ENCODE data around the gene GABRR2.
"Not testable (repeated sequence)": the region's sequence is repeated elsewhere in the genome, so short reads cannot be mapped to it uniquely, and the experiment has no call there.

Gene GABRR2

GRCh38 chr6:89255417-89255816 lies 59.7 kb downstream of the GABRR2 start:
- no peak for DNase-seq

GRCh38 chr6:89254569-89254968 lies 60.5 kb downstream of the GABRR2 start:
- no peak for DNase-seq

- DNase-seq, result no peak
Observed at GRCh38 chr6:89252907-89253306, 62.2 kb downstream of the GABRR2 start.

GRCh38 chr6:89251976-89252375 lies 63.1 kb downstream of the GABRR2 start:
- DNase-seq, result no peak

GRCh38 chr6:89251170-89251569 lies 63.9 kb downstream of the GABRR2 start:
- DNase-seq, result no peak

- no peak for DNase-seq
Observed at GRCh38 chr6:89250239-89250638, 64.9 kb downstream of the GABRR2 start.

- DNase-seq, result no peak
Observed at GRCh38 chr6:89244241-89244985, 70.7 kb downstream of the GABRR2 start.

- DNase-seq, result no peak
Observed at GRCh38 chr6:89243331-89243629, 71.8 kb downstream of the GABRR2 start.

GRCh38 chr6:89242574-89243330 lies 72.3 kb downstream of the GABRR2 start:
- DNase-seq, result no peak

- DNase-seq, result no peak
Observed at GRCh38 chr6:89239338-89239737, 75.8 kb downstream of the GABRR2 start.

GRCh38 chr6:89237158-89237557 lies 77.9 kb downstream of the GABRR2 start:
- DNase-seq, result no peak

- not testable (repeated sequence) for DNase-seq
Observed at GRCh38 chr6:89233605-89234004, 81.5 kb downstream of the GABRR2 start.

- no peak for DNase-seq
Observed at GRCh38 chr6:89222712-89223039, 92.4 kb downstream of the GABRR2 start.

- no peak for DNase-seq
Observed at GRCh38 chr6:89221971-89222711, 93.0 kb downstream of the GABRR2 start.

GRCh38 chr6:89221129-89221528 lies 94.0 kb downstream of the GABRR2 start:
- no peak for DNase-seq

GRCh38 chr6:89217299-89217910 lies 97.7 kb downstream of the GABRR2 start, which contains the start of gene GABRR1:
TSS of gene GABRR1 (minus strand) at chr6:89217358. CDS start at chr6:89217322, 36 bp downstream.
- DNase-seq, result no peak

GRCh38 chr6:89216411-89216810 lies 98.7 kb downstream of the GABRR2 start:
- DNase-seq, result no peak

- no peak for DNase-seq
Observed at GRCh38 chr6:89215391-89215790, 99.7 kb downstream of the GABRR2 start.

GRCh38 chr6:89214197-89214596 lies 100.9 kb downstream of the GABRR2 start:
- DNase-seq, result no peak

GRCh38 chr6:89212472-89212871 lies 102.6 kb downstream of the GABRR2 start:
- DNase-seq, result no peak

- peak; percentile 48 for DNase-seq
Observed at GRCh38 chr6:89209457-89209856, 105.6 kb downstream of the GABRR2 start.

GRCh38 chr6:89208551-89208950 lies 106.5 kb downstream of the GABRR2 start:
- DNase-seq, result no peak

Measured in DMS79 treated with DMSO at 0.1 percent for 48 hours (cell line).